HepG2 (cell line): ENCODE data around the gene RAB15. TPM values are rescaled to one million over a fixed set of nuclear protein-coding genes. Genes with fewer than 3 reads are reported as not detected.
A peak's percentile ranks its signal among the peaks of the same experiment; 100 is the strongest.

Experiments used
- BRD4 ChIP-seq: sonication (generic); formaldehyde crosslinking; IDR thresholded peaks from 2 replicates; pipeline ENCODE4 v1.4.0; 2020; ENCODE audit warnings: missing genetic modification reagents
- GTF2F1 ChIP-seq: fragments of 150-350 bp; IDR thresholded peaks from 2 replicates; pipeline ENCODE4 v1.6.1; 2014; ENCODE audit warnings: low read length
- NCOA5 ChIP-seq: sonication (generic); formaldehyde crosslinking; IDR thresholded peaks from 2 replicates; pipeline ENCODE4 v1.4.0; 2020; ENCODE audit warnings: missing genetic modification reagents
- NONO ChIP-seq, 2 experiments: fragments of 450-650 bp in 1 of 2; sonication (generic) in 1 of 2; formaldehyde crosslinking in 1 of 2; IDR thresholded peaks in 1 of 2; conservative IDR thresholded peaks in 1 of 2; 2 replicates each; pipeline versions ENCODE4 v1.6.1 to v1.8.0; 2017 to 2022; ENCODE audit warnings: mild to moderate bottlenecking in 1 of 2, missing genetic modification reagents in 1 of 2, moderate library complexity in 1 of 2
- PHF20 ChIP-seq: sonication (generic); formaldehyde crosslinking; IDR thresholded peaks from 2 replicates; pipeline ENCODE4 v1.5.0; 2020; ENCODE audit warnings: mild to moderate bottlenecking, missing genetic modification reagents
- RELA ChIP-seq: sonication (generic); formaldehyde crosslinking; IDR thresholded peaks from 2 replicates; pipeline ENCODE4 v1.4.0; 2020; ENCODE audit warnings: missing genetic modification reagents
- TGIF2 ChIP-seq: IDR thresholded peaks from 2 replicates; pipeline ENCODE4 v1.6.1; 2016; ENCODE audit warnings: control low read depth, missing compliant biosample characterization
- TIGD3 ChIP-seq: sonication (generic); formaldehyde crosslinking; IDR thresholded peaks from 2 replicates; pipeline ENCODE4 v1.5.1; 2020; ENCODE audit warnings: mild to moderate bottlenecking, missing genetic modification reagents, borderline replicate concordance
- ZBTB44 ChIP-seq: sonication (generic); formaldehyde crosslinking; IDR thresholded peaks from 2 replicates; pipeline ENCODE4 v1.4.0; 2020; ENCODE audit warnings: missing genetic modification reagents
- ZFP36 ChIP-seq: fragments of 150-350 bp; IDR thresholded peaks from 2 replicates; pipeline ENCODE4 v1.6.1; 2018; ENCODE audit warnings: borderline replicate concordance, low read length, low read depth; ENCODE audit not compliant: partially characterized antibody
- ZNF235 ChIP-seq: sonication (generic); formaldehyde crosslinking; IDR thresholded peaks from 2 replicates; pipeline ENCODE4 v1.8.1; 2023; ENCODE audit warnings: mild to moderate bottlenecking, missing genetic modification reagents, borderline replicate concordance
- ZNF331 ChIP-seq: sonication (generic); formaldehyde crosslinking; IDR thresholded peaks from 2 replicates; pipeline ENCODE4 v1.4.0; 2020; ENCODE audit warnings: missing genetic modification reagents
- ZNF549 ChIP-seq: sonication (generic); formaldehyde crosslinking; IDR thresholded peaks from 2 replicates; pipeline ENCODE4 v1.5.0; 2020; ENCODE audit warnings: missing genetic modification reagents
- ZNF574 ChIP-seq: sonication (generic); formaldehyde crosslinking; IDR thresholded peaks from 2 replicates; pipeline ENCODE4 v1.4.0; 2020; ENCODE audit warnings: missing genetic modification reagents
- ZNF644 ChIP-seq: IDR thresholded peaks from 2 replicates; pipeline ENCODE4 v1.6.1; 2016; ENCODE audit warnings: low read depth
- ZNF749 ChIP-seq: sonication (generic); formaldehyde crosslinking; IDR thresholded peaks from 2 replicates; pipeline ENCODE4 v1.8.0; 2022; ENCODE audit warnings: mild to moderate bottlenecking, missing genetic modification reagents, moderate library complexity, borderline replicate concordance
- polyA plus RNA-seq, 8 experiments: library from polyadenylated mRNA; depleted of rRNA in 3 of 8; stranded (reverse) in 7 of 8; unstranded in 1 of 8; fragments of >200 nt; fragmentation: Illumina TruSeq in 4 of 8; extraction: Trizol in 4 of 8; gene quantifications; 2 replicates each; pipeline versions ENCODE4 v1.2.1 to v1.2.3, GENCODE V29; 2011 to 2016; ENCODE audit warnings: low read depth in 4 of 8, missing spikeins in 1 of 8, mixed read lengths in 1 of 8; ENCODE audit not compliant: insufficient read depth in 1 of 8
- total RNA-seq, 5 experiments: library from RNA; depleted of rRNA; stranded (reverse); fragments of >200 nt; fragmentation: Illumina TruSeq; extraction: Trizol; gene quantifications; 2 replicates each; pipeline ENCODE4 v1.2.3, GENCODE V29; 2016; ENCODE audit warnings: low read depth in 1 of 5
- TF ChIP-seq, protein P1 (sequence below): sonication (generic); formaldehyde crosslinking; IDR thresholded peaks from 2 replicates; pipeline ENCODE4 v1.4.0; 2020; ENCODE audit warnings: missing genetic modification reagents, borderline replicate concordance

The RAB15 gene
- total and polyA plus RNA-seq, 2 of the 13 experiments (the other 11 are each of a cell fraction or from before 2014, with no cell fraction given), result 7.4 to 18.5 TPM

- peak; percentile 87 for TF ChIP-seq ZNF574
- TF ChIP-seq ZFP36, result no peak
- TF ChIP-seq ZBTB44 (CRISPR knock-in tag), result no peak
- TF ChIP-seq PHF20, result peak; percentile 80
- TF ChIP-seq BRD4 (CRISPR knock-in tag), result no peak; the same call in 1 of the 2 replicates
- peak; percentile 14 for TF ChIP-seq TGIF2
- no peak for TF ChIP-seq GTF2F1
- TF ChIP-seq ZNF749, result peak; percentile 62; the same call in 1 of the 2 replicates
- TF ChIP-seq ZNF644 (CRISPR knock-in tag), result no peak
- 0 out of 2 replicates have a peak, but pooled peaks have one; percentile 30 for TF ChIP-seq ZNF549 (CRISPR knock-in tag)
- no peak for TF ChIP-seq NCOA5 (CRISPR knock-in tag)
- TF ChIP-seq, protein P1, sequence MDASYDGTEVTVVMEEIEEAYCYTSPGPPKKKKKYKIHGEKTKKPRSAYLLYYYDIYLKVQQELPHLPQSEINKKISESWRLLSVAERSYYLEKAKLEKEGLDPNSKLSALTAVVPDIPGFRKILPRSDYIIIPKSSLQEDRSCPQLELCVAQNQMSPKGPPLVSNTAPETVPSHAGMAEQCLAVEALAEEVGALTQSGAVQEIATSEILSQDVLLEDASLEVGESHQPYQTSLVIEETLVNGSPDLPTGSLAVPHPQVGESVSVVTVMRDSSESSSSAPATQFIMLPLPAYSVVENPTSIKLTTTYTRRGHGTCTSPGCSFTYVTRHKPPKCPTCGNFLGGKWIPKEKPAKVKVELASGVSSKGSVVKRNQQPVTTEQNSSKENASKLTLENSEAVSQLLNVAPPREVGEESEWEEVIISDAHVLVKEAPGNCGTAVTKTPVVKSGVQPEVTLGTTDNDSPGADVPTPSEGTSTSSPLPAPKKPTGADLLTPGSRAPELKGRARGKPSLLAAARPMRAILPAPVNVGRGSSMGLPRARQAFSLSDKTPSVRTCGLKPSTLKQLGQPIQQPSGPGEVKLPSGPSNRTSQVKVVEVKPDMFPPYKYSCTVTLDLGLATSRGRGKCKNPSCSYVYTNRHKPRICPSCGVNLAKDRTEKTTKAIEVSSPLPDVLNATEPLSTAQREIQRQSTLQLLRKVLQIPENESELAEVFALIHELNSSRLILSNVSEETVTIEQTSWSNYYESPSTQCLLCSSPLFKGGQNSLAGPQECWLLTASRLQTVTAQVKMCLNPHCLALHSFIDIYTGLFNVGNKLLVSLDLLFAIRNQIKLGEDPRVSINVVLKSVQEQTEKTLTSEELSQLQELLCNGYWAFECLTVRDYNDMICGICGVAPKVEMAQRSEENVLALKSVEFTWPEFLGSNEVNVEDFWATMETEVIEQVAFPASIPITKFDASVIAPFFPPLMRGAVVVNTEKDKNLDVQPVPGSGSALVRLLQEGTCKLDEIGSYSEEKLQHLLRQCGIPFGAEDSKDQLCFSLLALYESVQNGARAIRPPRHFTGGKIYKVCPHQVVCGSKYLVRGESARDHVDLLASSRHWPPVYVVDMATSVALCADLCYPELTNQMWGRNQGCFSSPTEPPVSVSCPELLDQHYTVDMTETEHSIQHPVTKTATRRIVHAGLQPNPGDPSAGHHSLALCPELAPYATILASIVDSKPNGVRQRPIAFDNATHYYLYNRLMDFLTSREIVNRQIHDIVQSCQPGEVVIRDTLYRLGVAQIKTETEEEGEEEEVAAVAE (CRISPR knock-in tag), result peak; percentile 25; the same call in 1 of the 2 replicates
- TF ChIP-seq RELA (CRISPR knock-in tag), result no peak
- TF ChIP-seq ZNF331 (CRISPR knock-in tag), result peak; percentile 64
- 0 out of 2 replicates have a peak, but pooled peaks have one; percentile 31 for TF ChIP-seq ZNF235 (CRISPR knock-in tag)
- no peak; the same call in 1 of the 2 replicates for TF ChIP-seq TIGD3
- TF ChIP-seq NONO (IDR thresholded peaks at IDR 0.05), result no peak
- TF ChIP-seq NONO (CRISPR knock-in tag; conservative IDR thresholded peaks at IDR 0.05), result peak; percentile 98
Measured at GRCh38 chr14:64986648-64987437, 14.7 kb upstream of the RAB15 start, which contains the start of gene FNTB (continued).
